ENCODE data around the gene NTF3. TPM values are rescaled to one million over a fixed set of nuclear protein-coding genes. Genes with fewer than 3 reads are reported as not detected.
A peak's percentile ranks its signal among the peaks of the same experiment; 100 is the strongest.

The NTF3 gene
- total and polyA plus RNA-seq, 4 donors = 1.4 to 6.9 (median 3.0) TPM

DNA sequence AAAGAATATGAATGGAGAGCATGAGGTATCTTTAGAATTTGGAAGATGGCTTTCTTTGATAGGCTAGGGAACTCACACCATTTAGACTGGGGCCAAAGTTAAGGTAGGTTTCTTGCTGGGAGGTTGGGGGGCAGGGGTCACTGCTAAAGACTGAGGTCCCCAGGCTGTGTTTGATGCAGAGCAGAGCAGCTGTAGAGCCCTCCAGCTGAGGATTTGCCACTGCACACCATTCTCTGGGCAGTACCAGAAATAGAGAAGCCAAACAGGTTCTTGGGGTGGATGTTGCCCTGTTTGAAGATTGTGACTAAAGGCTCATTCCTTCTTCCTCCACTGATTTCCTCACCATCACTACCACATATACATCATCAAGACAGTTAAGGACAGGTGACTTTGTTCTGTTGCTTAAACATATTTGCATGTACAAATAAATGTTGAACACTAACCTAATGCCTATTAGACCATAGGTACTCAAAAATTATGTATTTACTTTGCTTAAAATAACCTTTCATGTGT lies 7.9 kb downstream of the NTF3 start:
- no peak overlapping the region for H3K4me3 ChIP-seq (ENCODE audit: low read depth, low read length)
- no peaks in the 10 kb centered on the region for H3K9me3 ChIP-seq (ENCODE audit: control insufficient read depth, insufficient read depth, low read length)
- no peaks in the 10 kb centered on the region for H3K36me3 ChIP-seq (ENCODE audit: control insufficient read depth, insufficient read depth, low read length)
- no peak for DNase-seq (ENCODE audit: low read depth in 4 of 6, low spot score in 6 of 6)
- no peaks in the 10 kb centered on the region for H3K4me1 ChIP-seq (ENCODE audit: control insufficient read depth, insufficient read depth, low read length)
- H3K27ac ChIP-seq (ENCODE audit: low read depth, low read length) = no peak overlapping the region
- peaks cover 19% of the 10 kb centered on the region for H3K27me3 ChIP-seq (ENCODE audit: control insufficient read depth, insufficient read depth, low read length)

DNA sequence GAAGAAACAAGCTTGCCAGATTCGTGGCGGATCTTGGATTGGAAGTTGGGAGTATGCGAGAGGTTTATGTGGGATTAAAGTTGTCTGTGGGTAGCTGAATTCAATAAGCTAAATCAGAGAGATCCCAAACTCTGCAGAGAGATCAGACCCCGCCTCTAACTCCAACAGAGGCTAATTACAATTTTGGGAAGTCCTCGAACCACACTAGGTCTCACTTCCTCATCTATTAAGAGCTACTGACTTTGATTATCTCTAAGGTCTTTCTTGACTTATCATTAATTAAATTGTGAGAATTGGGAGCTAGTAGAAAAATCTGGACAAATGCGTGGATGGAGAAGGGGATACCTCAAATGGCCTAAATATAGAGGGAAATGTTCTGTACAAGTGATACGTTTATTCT lies 9.1 kb downstream of the NTF3 start:
- H3K27me3 ChIP-seq (ENCODE audit: control insufficient read depth, insufficient read depth, low read length) = peaks cover 8% of the 10 kb centered on the region
- WGBS (ENCODE audit: insufficient coverage) = 80% methylated on average over 1 of the region's 7 CpGs

DNA sequence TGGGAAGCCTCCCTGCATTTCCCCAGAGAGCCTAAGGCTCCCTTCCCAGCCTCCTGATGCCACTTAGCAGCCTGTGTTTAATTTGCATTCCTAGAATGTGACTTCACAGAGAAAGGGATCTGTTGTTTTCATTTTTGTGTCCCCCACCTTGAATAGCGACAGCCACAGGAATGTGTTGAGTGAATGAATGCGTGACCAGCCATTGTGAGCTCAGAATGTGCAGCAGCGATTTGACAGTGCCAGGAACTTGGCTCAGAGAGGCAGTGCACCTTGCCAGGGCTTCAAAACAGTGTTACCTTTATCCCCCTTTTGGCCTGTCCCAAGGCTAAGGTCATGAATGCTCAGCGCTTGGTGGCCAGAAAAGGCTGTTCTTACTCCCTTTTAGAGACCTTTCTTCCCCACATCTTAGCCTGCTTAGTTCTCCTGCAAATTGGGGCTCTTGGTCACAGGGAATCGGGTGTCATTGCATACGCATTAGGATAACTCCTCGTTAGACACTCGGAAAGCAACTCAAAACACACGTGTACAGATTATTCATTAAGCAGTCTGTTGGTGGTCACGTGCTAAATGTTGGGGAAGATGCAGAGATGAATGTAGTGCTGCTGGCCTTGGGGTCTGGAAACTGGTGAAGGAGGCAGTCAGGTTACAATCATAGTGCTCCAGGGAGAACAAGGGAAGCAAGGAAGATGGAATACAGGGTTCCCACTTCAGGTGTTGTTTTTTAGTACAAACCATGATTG lies 9.8 kb downstream of the NTF3 start:
- H3K9me3 ChIP-seq (ENCODE audit: control insufficient read depth, insufficient read depth, low read length) = no peaks in the 10 kb centered on the region
- WGBS (ENCODE audit: insufficient coverage) = 48% methylated on average over 5 of the region's 10 CpGs
- H3K36me3 ChIP-seq (ENCODE audit: control insufficient read depth, insufficient read depth, low read length) = no peaks in the 10 kb centered on the region
- no peak overlapping the region for H3K4me3 ChIP-seq (ENCODE audit: low read depth, low read length)
- no peak overlapping the region for H3K27ac ChIP-seq (ENCODE audit: low read depth, low read length)
- no peaks in the 10 kb centered on the region for H3K4me1 ChIP-seq (ENCODE audit: control insufficient read depth, insufficient read depth, low read length)
- H3K27me3 ChIP-seq (ENCODE audit: control insufficient read depth, insufficient read depth, low read length) = peaks cover 5% of the 10 kb centered on the region
- DNase-seq (ENCODE audit: low read depth in 4 of 6, low spot score in 6 of 6) = no peak

More for the DNA sequence above, 9.1 kb downstream of the NTF3 start:
- Histone ChIP-seq H3K4me3 (ENCODE audit: low read depth, low read length) (no peak overlapping the region), H3K27ac (ENCODE audit: low read depth, low read length) (no peak overlapping the region), H3K36me3 (ENCODE audit: control insufficient read depth, insufficient read depth, low read length) (no peaks in the 10 kb centered on the region), H3K4me1 (ENCODE audit: control insufficient read depth, insufficient read depth, low read length) (no peaks in the 10 kb centered on the region), H3K9me3 (ENCODE audit: control insufficient read depth, insufficient read depth, low read length) (no peaks in the 10 kb centered on the region)
- no peak for DNase-seq (ENCODE audit: low read depth in 4 of 6, low spot score in 6 of 6)

DNA sequence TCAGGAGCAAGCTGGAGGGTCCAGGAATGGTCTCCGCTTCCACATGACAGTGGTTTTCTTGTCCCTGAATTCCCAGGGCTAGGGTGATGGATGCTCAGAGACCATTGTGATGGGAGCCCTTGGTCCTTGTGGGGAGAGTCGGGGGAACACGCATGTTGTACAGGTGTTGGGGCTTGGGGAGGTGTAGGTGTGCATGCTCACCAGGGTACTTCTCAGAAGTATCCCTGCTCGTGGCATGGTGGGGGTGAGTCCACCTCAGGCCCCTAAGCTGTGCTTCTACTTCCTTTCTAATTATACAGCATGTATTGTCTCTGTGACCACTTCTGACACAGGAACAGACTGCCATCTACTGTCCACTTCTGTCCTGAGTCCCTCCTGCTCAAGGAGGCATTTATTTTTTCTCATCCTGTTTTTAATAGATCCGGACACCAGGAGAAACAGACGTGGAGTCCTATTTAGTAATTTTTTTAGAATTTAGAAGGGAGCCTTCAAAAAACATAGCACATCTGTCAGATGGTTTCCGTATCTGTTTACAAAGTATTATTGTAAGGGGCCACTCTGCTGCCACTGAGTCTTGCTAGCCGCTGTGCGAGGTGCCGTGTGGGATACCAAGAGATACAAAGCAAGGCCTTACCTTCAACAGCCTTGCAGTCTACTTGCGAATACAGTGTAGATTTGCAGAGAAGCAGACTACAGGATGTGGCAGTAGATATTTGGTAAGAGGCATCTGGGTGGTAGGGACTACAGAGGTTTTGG lies 10.5 kb downstream of the NTF3 start:
- H3K36me3 ChIP-seq (ENCODE audit: control insufficient read depth, insufficient read depth, low read length) = no peaks in the 10 kb centered on the region
- H3K4me1 ChIP-seq (ENCODE audit: control insufficient read depth, insufficient read depth, low read length) = no peaks in the 10 kb centered on the region
- peak in 2 of 6 donors; percentile 70 to 77 for DNase-seq (ENCODE audit: low read depth in 4 of 6, low spot score in 6 of 6)
- H3K4me3 ChIP-seq (ENCODE audit: low read depth, low read length) = no peak overlapping the region
- no peaks in the 10 kb centered on the region for H3K27me3 ChIP-seq (ENCODE audit: control insufficient read depth, insufficient read depth, low read length)
- 68% methylated on average over 7 of the region's 11 CpGs for WGBS (ENCODE audit: insufficient coverage)
- H3K27ac ChIP-seq (ENCODE audit: low read depth, low read length) = no peak overlapping the region
- H3K9me3 ChIP-seq (ENCODE audit: control insufficient read depth, insufficient read depth, low read length) = no peaks in the 10 kb centered on the region

DNA sequence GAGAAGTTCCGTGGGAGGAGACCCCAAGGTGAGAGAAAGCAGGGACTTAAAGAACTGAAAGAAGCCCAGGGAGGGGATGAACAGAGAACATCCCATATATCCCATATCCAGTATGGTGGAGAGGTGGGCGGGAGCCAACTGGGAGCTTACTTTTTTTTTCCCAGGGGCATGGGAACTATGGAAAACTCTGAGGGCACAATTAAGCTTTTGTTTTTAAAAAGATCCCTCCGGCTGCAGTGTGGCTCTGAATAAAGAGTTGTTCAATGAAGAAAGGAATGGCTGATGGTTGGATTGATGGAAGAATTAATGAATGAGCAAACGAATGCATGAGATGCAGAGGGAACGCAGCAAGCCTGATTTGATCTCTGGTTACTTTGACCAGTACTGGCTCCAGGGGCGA lies 12.6 kb downstream of the NTF3 start:
- WGBS (ENCODE audit: insufficient coverage) = 44% methylated on average over 4 of the region's 6 CpGs
- H3K9me3 ChIP-seq (ENCODE audit: control insufficient read depth, insufficient read depth, low read length) = no peaks in the 10 kb centered on the region
- DNase-seq (ENCODE audit: low read depth in 4 of 6, low spot score in 6 of 6) = no peak
- H3K27me3 ChIP-seq (ENCODE audit: control insufficient read depth, insufficient read depth, low read length) = peaks cover 1% of the 10 kb centered on the region
- no peaks in the 10 kb centered on the region for H3K4me1 ChIP-seq (ENCODE audit: control insufficient read depth, insufficient read depth, low read length)
- no peak overlapping the region for H3K27ac ChIP-seq (ENCODE audit: low read depth, low read length)
- H3K4me3 ChIP-seq (ENCODE audit: low read depth, low read length) = no peak overlapping the region
- H3K36me3 ChIP-seq (ENCODE audit: control insufficient read depth, insufficient read depth, low read length) = no peaks in the 10 kb centered on the region

DNA sequence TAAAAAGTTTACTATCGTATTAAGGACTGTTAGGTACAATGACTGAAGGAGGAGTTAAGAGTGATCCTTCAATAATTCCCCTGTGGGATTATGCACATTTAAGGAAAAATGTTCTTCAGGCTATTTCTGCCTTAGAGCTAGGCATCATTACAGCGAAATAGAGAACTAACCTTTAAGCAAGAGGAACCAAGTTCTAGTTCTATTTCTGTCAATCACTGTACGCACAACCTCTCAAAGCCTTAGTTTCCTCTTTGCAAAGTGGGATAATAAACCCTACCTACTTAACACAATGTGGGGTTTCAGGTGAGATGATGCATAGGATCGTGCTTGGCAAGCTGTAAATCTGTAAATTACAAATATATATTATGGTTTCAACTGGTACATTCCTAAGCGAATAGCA lies 15.4 kb downstream of the NTF3 start:
- no peaks in the 10 kb centered on the region for H3K9me3 ChIP-seq (ENCODE audit: control insufficient read depth, insufficient read depth, low read length)
- H3K27me3 ChIP-seq (ENCODE audit: control insufficient read depth, insufficient read depth, low read length) = peaks cover 2% of the 10 kb centered on the region
- DNase-seq (ENCODE audit: low read depth in 4 of 6, low spot score in 6 of 6) = no peak
- 89% methylated on average over 3 of the region's 5 CpGs for WGBS (ENCODE audit: insufficient coverage)
- H3K4me1 ChIP-seq (ENCODE audit: control insufficient read depth, insufficient read depth, low read length) = no peaks in the 10 kb centered on the region
- H3K4me3 ChIP-seq (ENCODE audit: low read depth, low read length) = no peak overlapping the region
- H3K27ac ChIP-seq (ENCODE audit: low read depth, low read length) = no peak overlapping the region
- no peaks in the 10 kb centered on the region for H3K36me3 ChIP-seq (ENCODE audit: control insufficient read depth, insufficient read depth, low read length)

DNA sequence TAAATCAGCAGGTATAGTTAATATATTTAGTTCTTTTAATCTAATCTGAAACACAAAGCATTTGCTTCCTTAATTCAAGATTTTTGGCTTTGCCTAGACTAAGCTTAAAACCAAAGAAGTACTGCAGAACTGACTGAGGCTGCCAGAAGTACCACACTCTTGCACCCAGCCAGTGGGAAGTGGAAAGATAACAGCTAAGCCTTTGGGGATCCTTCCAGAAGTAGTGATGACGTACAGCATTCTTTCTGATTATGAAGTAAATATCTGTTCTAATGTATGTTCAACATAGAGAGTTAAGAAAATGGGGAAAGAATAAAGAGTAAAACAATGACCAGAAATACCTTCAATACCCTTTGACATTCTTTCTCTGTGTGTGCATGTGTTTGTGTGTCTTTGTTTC lies 19.3 kb downstream of the NTF3 start:
- Histone ChIP-seq H3K4me3 (ENCODE audit: low read depth, low read length) (no peak overlapping the region), H3K4me1 (ENCODE audit: control insufficient read depth, insufficient read depth, low read length) (peaks cover 18% of the 10 kb centered on the region), H3K36me3 (ENCODE audit: control insufficient read depth, insufficient read depth, low read length) (no peaks in the 10 kb centered on the region), H3K27ac (ENCODE audit: low read depth, low read length) (no peak overlapping the region), H3K27me3 (ENCODE audit: control insufficient read depth, insufficient read depth, low read length) (peaks cover 5% of the 10 kb centered on the region), H3K9me3 (ENCODE audit: control insufficient read depth, insufficient read depth, low read length) (no peaks in the 10 kb centered on the region)
- no peak for DNase-seq (ENCODE audit: low read depth in 4 of 6, low spot score in 6 of 6)
- no CpG with 5 or more reads among the region's 1 CpG for WGBS (ENCODE audit: insufficient coverage)

DNA sequence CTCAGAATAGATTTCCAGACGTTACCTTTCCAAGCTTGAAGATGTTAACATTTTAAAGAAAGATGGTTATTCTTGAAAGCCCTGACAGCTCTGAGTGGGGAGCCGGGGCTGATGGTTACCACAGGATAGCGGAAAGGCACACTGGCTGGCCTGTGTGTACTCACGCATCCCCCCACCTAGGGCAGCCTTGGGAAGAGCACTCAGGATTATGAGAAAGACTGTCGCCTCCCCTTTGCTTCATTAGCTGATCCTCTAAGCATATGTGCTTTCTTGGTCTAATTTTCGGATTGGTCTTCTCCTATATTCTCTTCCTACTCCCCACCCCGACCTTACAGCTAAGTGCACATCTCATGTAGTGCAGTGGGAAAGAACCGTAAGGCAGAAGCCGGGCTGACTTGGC lies 20.7 kb downstream of the NTF3 start:
- Histone ChIP-seq H3K27me3 (ENCODE audit: control insufficient read depth, insufficient read depth, low read length) (peaks cover 5% of the 10 kb centered on the region), H3K4me3 (ENCODE audit: low read depth, low read length) (no peak overlapping the region), H3K36me3 (ENCODE audit: control insufficient read depth, insufficient read depth, low read length) (no peaks in the 10 kb centered on the region), H3K9me3 (ENCODE audit: control insufficient read depth, insufficient read depth, low read length) (no peaks in the 10 kb centered on the region), H3K27ac (ENCODE audit: low read depth, low read length) (no peak overlapping the region), H3K4me1 (ENCODE audit: control insufficient read depth, insufficient read depth, low read length) (peaks cover 19% of the 10 kb centered on the region)
- WGBS (ENCODE audit: insufficient coverage) = 97% methylated on average over 6 of the region's 9 CpGs
- DNase-seq (ENCODE audit: low read depth in 4 of 6, low spot score in 6 of 6) = no peak

DNA sequence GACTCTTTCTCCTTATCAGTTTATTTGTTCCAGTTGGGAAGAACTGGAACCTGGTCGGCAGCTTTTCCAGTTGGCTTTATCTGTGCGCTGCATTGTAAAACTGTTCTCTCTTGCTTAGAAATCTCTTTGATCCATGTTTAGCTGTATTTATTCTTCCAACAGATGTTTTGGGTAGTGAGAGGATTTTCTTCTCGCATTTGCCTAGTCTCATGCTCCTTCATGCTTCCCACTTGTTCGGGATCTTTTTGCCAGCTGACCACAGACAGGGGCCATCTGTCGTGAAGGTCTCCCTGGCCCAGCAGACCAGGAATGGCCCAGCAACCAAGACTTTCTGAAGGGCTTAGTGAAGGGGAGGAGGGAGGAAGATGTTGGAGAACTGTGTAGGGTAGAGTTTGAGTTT lies 21.6 kb downstream of the NTF3 start:
- DNase-seq (ENCODE audit: low read depth in 4 of 6, low spot score in 6 of 6) = no peak
- 100% methylated on average over 1 of the region's 5 CpGs for WGBS (ENCODE audit: insufficient coverage)
- Histone ChIP-seq H3K27me3 (ENCODE audit: control insufficient read depth, insufficient read depth, low read length) (peaks cover 5% of the 10 kb centered on the region), H3K27ac (ENCODE audit: low read depth, low read length) (no peak overlapping the region), H3K9me3 (ENCODE audit: control insufficient read depth, insufficient read depth, low read length) (no peaks in the 10 kb centered on the region), H3K36me3 (ENCODE audit: control insufficient read depth, insufficient read depth, low read length) (no peaks in the 10 kb centered on the region), H3K4me3 (ENCODE audit: low read depth, low read length) (no peak overlapping the region), H3K4me1 (ENCODE audit: control insufficient read depth, insufficient read depth, low read length) (peaks cover 19% of the 10 kb centered on the region)

DNA sequence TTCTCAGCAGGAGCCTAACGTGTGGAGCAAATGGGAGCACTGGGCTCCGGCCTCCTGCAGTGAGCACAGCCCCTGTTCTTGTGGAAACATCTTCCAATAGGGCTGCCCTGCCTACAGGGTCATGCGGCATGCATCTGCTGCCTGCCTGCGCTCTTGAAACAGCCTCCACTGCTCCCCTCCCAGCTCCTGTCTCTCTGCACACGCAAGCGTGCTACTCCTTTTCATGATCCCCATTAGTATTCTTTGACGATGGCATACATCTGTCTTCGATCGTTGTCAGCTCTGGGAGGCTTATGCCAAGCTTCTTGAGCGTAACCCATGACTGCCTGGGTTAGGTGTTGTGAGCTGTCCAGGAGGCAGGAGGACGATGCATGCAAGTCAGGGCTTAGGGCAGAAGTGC lies 23.1 kb downstream of the NTF3 start:
- H3K9me3 ChIP-seq (ENCODE audit: control insufficient read depth, insufficient read depth, low read length) = no peaks in the 10 kb centered on the region
- 25% methylated on average over 10 of the region's 11 CpGs for WGBS (ENCODE audit: insufficient coverage)
- peaks cover 3% of the 10 kb centered on the region for H3K27me3 ChIP-seq (ENCODE audit: control insufficient read depth, insufficient read depth, low read length)
- peak in 3 of 6 donors; percentile 49 to 92 (median 63) for DNase-seq (ENCODE audit: low read depth in 4 of 6, low spot score in 6 of 6)
- no peak overlapping the region for H3K27ac ChIP-seq (ENCODE audit: low read depth, low read length)
- H3K4me1 ChIP-seq (ENCODE audit: control insufficient read depth, insufficient read depth, low read length) = peaks cover 19% of the 10 kb centered on the region
- H3K36me3 ChIP-seq (ENCODE audit: control insufficient read depth, insufficient read depth, low read length) = no peaks in the 10 kb centered on the region
- H3K4me3 ChIP-seq (ENCODE audit: low read depth, low read length) = no peak overlapping the region
